Nephron (organoid): ENCODE results near the gene FAM193B.

Experiments used
- H3K27ac Mint-ChIP-seq, 3 experiments: 2 replicates each; pipeline ENCODE4 v1.8.0; 2020; ENCODE audit warnings: mixed read lengths in 3 of 3, mild to moderate bottlenecking in 2 of 3, moderate library complexity in 1 of 3
- H3K27me3 Mint-ChIP-seq: 2 replicates; pipeline ENCODE4 v1.8.0; 2021; ENCODE audit warnings: low read depth, mild to moderate bottlenecking, moderate library complexity, mixed read lengths
- H3K36me3 Mint-ChIP-seq: 2 replicates; pipeline ENCODE4 v1.8.0; 2020; ENCODE audit warnings: low read depth, mixed read lengths
- H3K4me1 Mint-ChIP-seq: 2 replicates; pipeline ENCODE4 v1.8.0; 2020; ENCODE audit warnings: mixed read lengths
- H3K4me3 Mint-ChIP-seq, 3 experiments: 2 replicates each; pipeline ENCODE4 v1.8.0; 2020; ENCODE audit warnings: mild to moderate bottlenecking in 3 of 3, mixed read lengths in 3 of 3, moderate library complexity in 2 of 3
- H3K9me3 Mint-ChIP-seq: 2 replicates; pipeline ENCODE4 v1.8.0; 2020; ENCODE audit warnings: mixed read lengths
- CTCF ChIP-seq, 3 experiments: fragments of 200-600 bp; sonication (generic); IDR thresholded peaks; one replicate each; pipeline ENCODE4 v1.5.0; 2021; ENCODE audit warnings: antibody characterized with exemption in 3 of 3; ENCODE audit not compliant: unreplicated experiment in 3 of 3

Gene FAM193B

GRCh38 chr5:177592010-177592834 is 37.9 kb upstream of the FAM193B start, which contains the start of gene TMED9:
TSS of gene TMED9 (plus strand) at chr5:177592203. CDS start at chr5:177592215, 12 bp downstream.
- Mint-ChIP-seq H3K4me1 (peaks cover 24% of the 10 kb centered on the region), H3K4me3 (peak within 1 kb of the TSS; percentile 95 to 98 (median 96)), H3K36me3 (peaks cover 37% of the 10 kb centered on the region), H3K27me3 (peaks cover 42% of the 10 kb centered on the region), H3K9me3 (no peaks in the 10 kb centered on the region), H3K27ac (peak within 1 kb of the TSS; percentile 88 to 96 (median 89))
- no peak for TF ChIP-seq CTCF (IDR thresholded peaks at IDR 0.05; ENCODE audit: unreplicated experiment in 3 of 3)

- Mint-ChIP-seq H3K27ac (peak overlapping the region; percentile 62 to 92 (median 88)), H3K27me3 (peaks cover 42% of the 10 kb centered on the region), H3K36me3 (peaks cover 35% of the 10 kb centered on the region), H3K9me3 (no peaks in the 10 kb centered on the region), H3K4me3 (peak overlapping the region; percentile 95 to 98 (median 96)), H3K4me1 (peaks cover 24% of the 10 kb centered on the region)
- TF ChIP-seq CTCF (IDR thresholded peaks at IDR 0.05; ENCODE audit: unreplicated experiment in 3 of 3), result no peak
These were observed 37.3 kb upstream of the FAM193B start for GRCh38 chr5:177591690-177592009.

- no peak overlapping the region for H3K27ac Mint-ChIP-seq
- peak overlapping the region in 2 of 3 experiments; percentile 39 to 60 for H3K4me3 Mint-ChIP-seq
- no peaks in the 10 kb centered on the region for H3K9me3 Mint-ChIP-seq
- peaks cover 24% of the 10 kb centered on the region for H3K4me1 Mint-ChIP-seq
- H3K27me3 Mint-ChIP-seq, result peaks cover 47% of the 10 kb centered on the region
- TF ChIP-seq CTCF (IDR thresholded peaks at IDR 0.05; ENCODE audit: unreplicated experiment in 3 of 3), result no peak
- peaks cover 23% of the 10 kb centered on the region for H3K36me3 Mint-ChIP-seq
These were observed 36.0 kb upstream of the FAM193B start for GRCh38 chr5:177590406-177590805.

GRCh38 chr5:177588413-177588909 is 34.1 kb upstream of the FAM193B start:
- peak overlapping the region in 2 of 3 experiments; percentile 43 to 75 for H3K27ac Mint-ChIP-seq
- TF ChIP-seq CTCF (IDR thresholded peaks at IDR 0.05; ENCODE audit: unreplicated experiment in 3 of 3), result no peak
- H3K36me3 Mint-ChIP-seq, result peaks cover 6% of the 10 kb centered on the region
- no peaks in the 10 kb centered on the region for H3K9me3 Mint-ChIP-seq
- peaks cover 60% of the 10 kb centered on the region for H3K27me3 Mint-ChIP-seq
- H3K4me3 Mint-ChIP-seq, result peak overlapping the region in 1 of 3 experiments; percentile 40
- peaks cover 18% of the 10 kb centered on the region for H3K4me1 Mint-ChIP-seq

GRCh38 chr5:177578316-177578715 is 24.0 kb upstream of the FAM193B start:
- no peaks in the 10 kb centered on the region for H3K9me3 Mint-ChIP-seq
- no peak for TF ChIP-seq CTCF (IDR thresholded peaks at IDR 0.05; ENCODE audit: unreplicated experiment in 3 of 3)
- H3K27me3 Mint-ChIP-seq, result peaks cover 27% of the 10 kb centered on the region
- no peaks in the 10 kb centered on the region for H3K36me3 Mint-ChIP-seq
- no peaks in the 10 kb centered on the region for H3K4me1 Mint-ChIP-seq
- no peak overlapping the region for H3K27ac Mint-ChIP-seq
- no peak overlapping the region for H3K4me3 Mint-ChIP-seq
